HL-60 (cell line): ENCODE results near the gene SPATA20.

Experiments used
- POLR2AphosphoS5 ChIP-seq: IDR thresholded peaks from 2 replicates; pipeline ENCODE4 v1.6.1; 2012; ENCODE audit warnings: low read depth
- TF ChIP-seq, protein P1 (sequence below): IDR thresholded peaks from 2 replicates; pipeline ENCODE4 v1.6.1; 2012; ENCODE audit warnings: low read depth; ENCODE audit not compliant: insufficient replicate concordance
- TF ChIP-seq, protein P2 (sequence below): IDR thresholded peaks from one replicate; pipeline ENCODE4 v1.5.1; 2011; ENCODE audit warnings: low read length, control low read depth, inconsistent platforms; ENCODE audit not compliant: insufficient read depth

DNA sequence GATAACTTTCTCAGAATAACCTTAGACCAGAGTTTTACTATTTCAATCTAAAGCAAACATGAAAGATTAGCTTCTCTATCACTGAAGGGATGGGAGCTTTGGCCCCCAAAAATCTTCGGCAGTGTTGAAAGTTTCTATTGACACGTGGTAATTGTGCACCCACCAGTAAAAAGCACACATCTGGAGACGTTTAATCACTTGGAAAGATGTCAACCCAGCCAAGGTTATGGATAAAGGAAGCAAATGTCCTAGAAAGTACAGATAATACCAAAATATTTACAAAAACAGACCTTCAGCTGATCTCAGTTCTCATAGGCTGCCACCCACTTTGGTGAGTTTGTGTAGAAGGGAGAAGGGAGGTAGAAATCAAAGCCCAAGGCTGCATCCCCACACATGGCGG is 33.5 kb upstream of the SPATA20 start:
- TF ChIP-seq, protein P1, sequence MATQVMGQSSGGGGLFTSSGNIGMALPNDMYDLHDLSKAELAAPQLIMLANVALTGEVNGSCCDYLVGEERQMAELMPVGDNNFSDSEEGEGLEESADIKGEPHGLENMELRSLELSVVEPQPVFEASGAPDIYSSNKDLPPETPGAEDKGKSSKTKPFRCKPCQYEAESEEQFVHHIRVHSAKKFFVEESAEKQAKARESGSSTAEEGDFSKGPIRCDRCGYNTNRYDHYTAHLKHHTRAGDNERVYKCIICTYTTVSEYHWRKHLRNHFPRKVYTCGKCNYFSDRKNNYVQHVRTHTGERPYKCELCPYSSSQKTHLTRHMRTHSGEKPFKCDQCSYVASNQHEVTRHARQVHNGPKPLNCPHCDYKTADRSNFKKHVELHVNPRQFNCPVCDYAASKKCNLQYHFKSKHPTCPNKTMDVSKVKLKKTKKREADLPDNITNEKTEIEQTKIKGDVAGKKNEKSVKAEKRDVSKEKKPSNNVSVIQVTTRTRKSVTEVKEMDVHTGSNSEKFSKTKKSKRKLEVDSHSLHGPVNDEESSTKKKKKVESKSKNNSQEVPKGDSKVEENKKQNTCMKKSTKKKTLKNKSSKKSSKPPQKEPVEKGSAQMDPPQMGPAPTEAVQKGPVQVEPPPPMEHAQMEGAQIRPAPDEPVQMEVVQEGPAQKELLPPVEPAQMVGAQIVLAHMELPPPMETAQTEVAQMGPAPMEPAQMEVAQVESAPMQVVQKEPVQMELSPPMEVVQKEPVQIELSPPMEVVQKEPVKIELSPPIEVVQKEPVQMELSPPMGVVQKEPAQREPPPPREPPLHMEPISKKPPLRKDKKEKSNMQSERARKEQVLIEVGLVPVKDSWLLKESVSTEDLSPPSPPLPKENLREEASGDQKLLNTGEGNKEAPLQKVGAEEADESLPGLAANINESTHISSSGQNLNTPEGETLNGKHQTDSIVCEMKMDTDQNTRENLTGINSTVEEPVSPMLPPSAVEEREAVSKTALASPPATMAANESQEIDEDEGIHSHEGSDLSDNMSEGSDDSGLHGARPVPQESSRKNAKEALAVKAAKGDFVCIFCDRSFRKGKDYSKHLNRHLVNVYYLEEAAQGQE, result no peak
- TF ChIP-seq, protein P2, sequence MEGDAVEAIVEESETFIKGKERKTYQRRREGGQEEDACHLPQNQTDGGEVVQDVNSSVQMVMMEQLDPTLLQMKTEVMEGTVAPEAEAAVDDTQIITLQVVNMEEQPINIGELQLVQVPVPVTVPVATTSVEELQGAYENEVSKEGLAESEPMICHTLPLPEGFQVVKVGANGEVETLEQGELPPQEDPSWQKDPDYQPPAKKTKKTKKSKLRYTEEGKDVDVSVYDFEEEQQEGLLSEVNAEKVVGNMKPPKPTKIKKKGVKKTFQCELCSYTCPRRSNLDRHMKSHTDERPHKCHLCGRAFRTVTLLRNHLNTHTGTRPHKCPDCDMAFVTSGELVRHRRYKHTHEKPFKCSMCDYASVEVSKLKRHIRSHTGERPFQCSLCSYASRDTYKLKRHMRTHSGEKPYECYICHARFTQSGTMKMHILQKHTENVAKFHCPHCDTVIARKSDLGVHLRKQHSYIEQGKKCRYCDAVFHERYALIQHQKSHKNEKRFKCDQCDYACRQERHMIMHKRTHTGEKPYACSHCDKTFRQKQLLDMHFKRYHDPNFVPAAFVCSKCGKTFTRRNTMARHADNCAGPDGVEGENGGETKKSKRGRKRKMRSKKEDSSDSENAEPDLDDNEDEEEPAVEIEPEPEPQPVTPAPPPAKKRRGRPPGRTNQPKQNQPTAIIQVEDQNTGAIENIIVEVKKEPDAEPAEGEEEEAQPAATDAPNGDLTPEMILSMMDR, result no peak
- no peak for TF ChIP-seq POLR2AphosphoS5
